ENCODE measurements around the gene MTHFD2.

DNA sequence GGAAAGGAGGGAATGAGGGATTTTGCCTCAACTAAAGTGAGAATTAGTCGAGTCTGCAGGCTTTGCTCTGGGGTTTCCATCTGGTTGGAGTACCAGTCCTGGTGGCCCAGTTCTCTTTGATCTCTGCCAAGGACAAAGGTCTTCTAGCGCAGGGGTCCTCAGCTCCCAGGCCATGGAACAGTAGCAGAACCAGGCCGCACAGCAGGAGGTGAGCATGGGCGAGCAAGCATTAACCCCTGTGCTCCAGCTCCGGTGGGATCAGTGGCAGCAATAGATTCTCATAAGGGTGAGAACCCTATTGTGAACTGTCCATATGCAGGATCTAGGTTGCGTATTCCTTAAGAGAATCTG, 23.9 kb downstream of the MTHFD2 start:
- TF ChIP-seq CTCF (IDR thresholded peaks at IDR 0.05): no peak
- TF ChIP-seq EZH2 (IDR thresholded peaks at IDR 0.05): no peak
